ENCODE measurements around the gene SETBP1.
A peak's percentile ranks its signal among the peaks of the same experiment; 100 is the strongest.

Gene SETBP1

GRCh38 chr18:44998360-44998759 lies 317.7 kb downstream of the SETBP1 start:
- no peak for DNase-seq

DNA sequence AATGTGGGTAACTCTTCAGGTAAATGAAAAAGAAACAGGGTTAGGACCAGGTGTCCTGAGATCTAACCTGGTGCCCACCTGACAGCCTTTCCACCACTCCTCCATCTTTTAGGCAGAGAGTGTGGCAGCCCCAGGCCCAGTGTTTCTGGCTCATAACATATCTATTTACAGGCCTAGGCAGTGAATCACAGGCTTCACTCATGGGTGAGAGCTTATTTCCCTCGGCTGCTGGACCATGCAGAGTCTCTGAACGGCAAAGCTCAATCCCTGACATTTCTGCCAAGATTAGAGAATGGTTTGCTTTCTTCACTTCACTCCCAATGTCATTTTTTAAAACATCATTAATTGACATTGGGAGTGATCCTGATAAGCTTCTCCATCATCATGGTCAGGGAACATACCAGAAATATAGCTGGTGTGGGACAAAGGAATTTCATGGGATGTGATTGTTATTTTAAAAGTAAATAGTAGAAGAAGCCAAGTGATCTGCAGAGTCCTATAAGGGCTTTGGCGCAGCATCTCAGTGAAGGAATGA lies 323.9 kb downstream of the SETBP1 start:
- DNase-seq = no peak

DNA sequence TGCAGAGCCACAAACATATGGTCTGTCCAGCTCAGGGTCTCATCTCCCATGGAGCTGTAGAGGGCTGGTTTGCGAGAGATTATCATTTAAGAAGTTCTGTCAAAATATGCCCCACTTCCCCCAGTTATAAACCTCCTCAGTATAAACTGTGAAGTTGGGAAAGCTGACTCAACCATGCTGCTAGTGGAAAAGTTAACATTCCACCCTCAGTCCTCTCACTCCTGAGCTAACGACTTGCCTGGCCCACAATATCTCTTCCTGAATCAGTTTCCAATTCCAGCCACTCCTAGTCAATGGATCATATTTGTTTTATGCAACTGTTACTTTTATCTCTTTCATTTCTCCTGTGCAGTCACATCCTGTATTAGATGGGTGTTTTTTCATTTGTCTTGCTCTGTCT lies 326.2 kb downstream of the SETBP1 start:
- no peak for DNase-seq

DNA sequence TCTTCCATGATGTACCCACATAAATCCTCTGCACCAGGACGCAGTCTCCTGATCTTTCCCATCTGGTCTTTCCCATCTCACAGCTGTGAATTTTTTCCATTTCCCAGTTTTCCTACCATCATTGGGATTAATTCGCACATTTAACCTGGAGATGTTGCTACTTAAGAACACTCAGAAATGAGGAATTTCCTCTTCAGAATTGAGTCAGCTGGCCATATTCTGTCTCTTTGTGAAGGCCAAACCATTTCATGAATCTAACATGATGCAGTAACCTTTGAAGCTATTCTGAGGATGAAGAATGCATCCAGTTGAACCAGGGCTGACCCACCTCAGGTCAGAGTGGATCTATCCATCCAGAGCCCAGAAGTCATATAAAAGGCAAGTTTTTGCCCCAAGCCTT lies 326.8 kb downstream of the SETBP1 start:
- DNase-seq = no peak

DNA sequence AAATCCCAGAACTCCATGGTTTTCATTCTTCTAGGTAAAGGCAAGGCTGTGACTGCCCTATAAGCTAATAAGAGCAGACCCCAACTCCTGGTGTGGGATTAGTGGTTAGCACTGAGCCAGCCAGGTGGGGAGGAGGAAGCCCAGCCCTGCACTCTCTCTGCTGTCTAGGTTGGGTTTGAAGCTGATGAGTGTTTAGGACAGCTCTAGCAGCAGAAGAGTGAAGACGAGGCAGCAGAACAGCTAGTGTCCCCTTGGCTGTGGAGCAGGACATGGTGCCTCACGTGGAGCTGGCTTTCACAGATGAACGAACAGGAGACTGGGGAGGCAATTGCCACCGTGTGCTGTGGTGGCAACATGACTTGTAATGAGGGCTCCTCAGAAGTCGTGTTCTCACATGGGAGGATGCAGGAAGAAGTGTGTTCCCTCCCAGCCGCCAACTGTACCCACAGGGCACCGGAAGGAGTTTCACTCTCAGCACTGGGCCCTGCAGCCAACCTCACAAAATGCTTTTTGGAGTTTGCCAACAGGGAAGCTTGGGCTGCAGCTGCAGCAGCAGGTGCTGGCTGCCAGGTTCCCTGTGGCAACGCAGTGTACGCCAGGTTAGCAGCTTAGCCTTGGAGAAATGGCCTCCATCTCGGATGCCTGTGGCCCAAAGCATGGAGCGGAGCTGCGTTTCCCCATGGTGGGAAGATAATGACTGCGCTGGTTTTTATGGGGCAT lies 328.2 kb downstream of the SETBP1 start:
- DNase-seq = no peak

DNA sequence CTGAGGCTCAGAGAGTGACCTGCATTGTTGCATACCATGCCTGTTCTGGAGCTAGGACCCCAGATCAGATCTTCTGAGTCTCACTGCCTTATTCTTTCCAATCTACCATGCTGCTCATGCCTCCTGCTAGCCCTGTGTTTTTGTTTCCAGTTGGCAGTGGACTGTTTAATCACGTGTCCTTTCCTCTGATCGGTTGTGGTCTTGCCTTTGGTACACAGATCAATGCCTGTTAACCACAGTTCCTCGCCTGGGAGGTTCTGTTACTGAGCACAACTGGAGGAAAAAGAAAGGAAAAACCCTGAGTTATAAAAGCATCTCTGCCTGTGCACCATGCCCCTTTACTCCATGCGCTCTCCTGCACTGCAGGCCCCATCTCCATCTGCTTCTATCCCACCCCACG lies 329.1 kb downstream of the SETBP1 start:
- DNase-seq = no peak

DNA sequence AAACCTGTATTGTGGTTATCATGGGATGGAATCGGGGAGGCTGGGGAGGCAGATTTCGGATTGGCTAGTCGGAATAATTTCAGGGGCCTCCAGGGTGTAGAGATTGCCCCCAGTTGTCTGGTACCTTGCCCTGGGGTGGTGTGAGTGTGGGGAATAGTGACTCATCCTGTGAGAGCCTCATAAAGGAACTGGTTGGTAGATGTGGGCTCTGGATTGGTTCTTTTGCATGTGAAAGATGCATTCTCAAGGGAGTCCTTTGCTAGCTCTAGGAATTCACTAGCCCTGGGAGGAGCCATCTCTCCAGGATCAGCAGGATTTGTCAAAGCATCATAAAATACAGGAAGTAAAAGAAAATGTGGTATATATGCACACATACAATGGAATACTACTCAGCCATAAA lies 331.6 kb downstream of the SETBP1 start:
- DNase-seq = no peak

- DNase-seq = no peak
These were observed 333.4 kb downstream of the SETBP1 start for GRCh38 chr18:45014047-45014501.

GRCh38 chr18:45015788-45016128 lies 335.1 kb downstream of the SETBP1 start:
- DNase-seq = no peak

GRCh38 chr18:45019469-45019868 lies 338.8 kb downstream of the SETBP1 start:
- no peak for DNase-seq

GRCh38 chr18:45023519-45023918 lies 342.8 kb downstream of the SETBP1 start:
- DNase-seq = no peak

DNA sequence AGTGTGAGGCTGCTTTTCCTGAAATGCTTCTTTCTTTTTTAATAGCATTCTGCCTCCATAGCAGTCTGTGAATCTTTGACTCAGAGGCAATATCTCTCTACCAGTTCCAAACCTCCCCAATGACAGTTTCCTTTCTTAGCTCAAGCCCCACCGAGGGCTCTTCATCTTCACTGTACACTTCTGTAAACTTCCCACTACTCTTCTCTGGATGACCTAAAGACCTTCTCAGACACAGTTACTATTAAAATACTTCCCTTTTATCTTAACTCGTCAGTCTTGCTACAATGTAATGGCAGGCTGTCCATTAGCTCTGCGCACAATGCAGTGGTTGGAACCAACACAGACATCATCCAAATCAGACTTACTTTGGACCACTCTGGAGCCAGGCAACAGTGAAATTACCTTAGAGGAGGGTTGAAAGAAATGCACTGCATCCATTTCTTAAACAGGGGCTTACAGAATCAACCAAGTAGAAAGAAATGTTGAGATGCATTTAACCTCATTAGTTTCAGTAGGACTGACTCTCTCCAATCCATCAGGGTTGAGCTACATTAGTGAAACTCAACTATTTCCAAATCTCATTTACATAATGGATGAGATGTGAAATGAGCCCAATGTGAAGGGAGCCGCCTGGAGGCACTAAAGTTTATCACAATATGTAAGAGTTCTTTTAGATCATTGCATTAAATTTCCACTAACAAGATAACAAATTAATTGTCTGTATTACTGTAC lies 343.8 kb downstream of the SETBP1 start:
- no peak for DNase-seq

- DNase-seq = no peak
These were observed 344.4 kb downstream of the SETBP1 start for GRCh38 chr18:45025089-45025450.

DNA sequence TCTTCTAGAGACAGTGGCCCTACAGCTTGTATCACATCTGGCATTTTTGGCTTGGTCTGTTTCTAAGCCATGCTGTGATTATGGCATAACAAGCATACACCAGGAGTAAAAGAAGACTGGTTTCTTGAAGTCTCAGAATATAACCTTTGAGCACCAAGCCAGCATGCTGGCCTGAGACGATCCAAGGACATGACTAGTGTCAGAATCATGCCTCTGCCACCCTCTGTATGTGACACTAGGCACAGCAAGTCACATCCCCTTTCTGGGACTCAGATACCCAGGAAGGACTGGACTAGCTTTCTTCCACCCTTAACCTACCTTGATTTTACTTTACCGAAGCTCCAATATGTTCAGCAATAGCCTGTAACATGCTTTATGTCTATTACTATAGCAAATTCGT lies 345.5 kb downstream of the SETBP1 start:
- peak in 1 of 2 experiments; percentile 3 for DNase-seq

- no peak for DNase-seq
These were observed 353.5 kb downstream of the SETBP1 start for GRCh38 chr18:45034179-45034578.

DNA sequence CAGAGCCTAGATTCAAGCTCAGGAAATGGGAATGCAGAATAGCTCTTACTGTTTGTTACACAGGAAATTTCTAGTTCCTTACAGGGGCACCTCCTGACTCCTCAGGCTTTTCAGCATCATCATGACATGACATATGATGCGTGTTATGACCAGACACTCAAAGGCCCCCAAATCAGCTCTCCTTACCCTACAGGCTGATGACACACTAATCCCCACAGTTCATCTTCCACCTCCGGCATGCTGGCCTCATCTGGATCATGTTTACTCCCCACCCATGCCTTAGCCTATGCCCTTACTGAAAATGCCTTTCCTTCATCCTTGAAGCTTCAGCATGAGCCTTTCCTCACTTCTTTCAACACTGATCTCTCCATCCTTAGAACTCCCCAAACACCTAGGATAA lies 356.9 kb downstream of the SETBP1 start:
- DNase-seq = no peak

GRCh38 chr18:45039376-45039775 lies 358.7 kb downstream of the SETBP1 start:
- DNase-seq = no peak

- no peak for DNase-seq
These were observed 360.2 kb downstream of the SETBP1 start for GRCh38 chr18:45040879-45041278.

DNA sequence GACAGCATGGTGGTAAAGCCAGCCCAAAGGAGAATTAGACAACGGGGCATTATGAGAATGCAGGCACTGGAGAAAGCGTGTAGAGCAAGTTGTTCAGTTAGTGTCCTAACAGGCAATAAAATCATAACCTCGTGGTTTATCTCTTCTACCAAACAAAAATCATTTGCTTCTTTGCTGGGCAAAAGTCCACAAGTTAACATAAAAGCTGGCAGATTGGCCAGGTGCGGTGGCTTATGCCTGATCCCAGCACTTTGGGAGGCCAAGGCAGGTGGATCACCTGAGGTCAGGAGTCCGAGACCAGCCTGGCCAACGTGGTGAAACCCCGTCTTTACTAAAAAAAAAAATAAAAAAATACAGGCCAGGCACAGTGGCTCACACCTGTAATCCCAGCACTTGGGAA lies 364.1 kb downstream of the SETBP1 start:
- DNase-seq = no peak

- no peak for DNase-seq
These were observed 365.5 kb downstream of the SETBP1 start for GRCh38 chr18:45046228-45046627.

GRCh38 chr18:45046961-45047360 lies 366.3 kb downstream of the SETBP1 start:
- no peak for DNase-seq

DNA sequence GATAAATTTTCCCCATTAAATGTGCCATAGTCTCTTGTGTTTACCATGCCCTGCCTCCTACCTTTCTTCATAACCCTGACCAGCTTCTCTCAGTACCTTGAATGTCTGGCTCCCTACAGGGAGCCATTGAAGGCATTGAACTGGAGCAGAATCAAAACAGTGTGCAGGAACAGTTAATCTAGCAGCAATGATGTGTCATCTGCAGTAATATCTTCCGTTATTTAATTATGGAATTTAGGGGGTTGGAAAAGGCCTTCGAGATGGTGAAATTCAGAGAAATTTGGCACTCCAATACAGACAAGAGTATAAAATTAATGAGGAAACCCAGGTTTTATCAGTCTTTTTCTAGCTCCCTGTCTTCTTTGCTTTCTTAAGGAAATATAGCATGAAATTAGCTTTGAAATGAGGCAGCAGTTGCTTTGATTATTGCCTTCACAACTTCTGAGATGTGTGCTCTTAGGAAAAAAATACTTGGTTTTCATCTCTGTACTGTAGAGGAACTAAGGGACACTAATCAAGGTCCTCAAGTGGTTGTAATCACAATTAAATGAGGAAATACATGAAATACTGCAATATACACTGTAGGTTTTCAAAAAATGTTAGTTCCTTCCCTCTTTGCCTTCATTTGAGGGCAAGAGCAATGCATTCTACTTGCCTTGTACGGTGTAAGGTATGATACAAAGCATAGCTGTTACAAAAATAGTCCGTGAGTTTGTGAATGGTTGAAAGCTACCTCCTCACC lies 369.1 kb downstream of the SETBP1 start:
- DNase-seq = no peak

- no peak for DNase-seq
These were observed 370.3 kb downstream of the SETBP1 start for GRCh38 chr18:45050712-45051601.

Measured in Kasumi-1 (cell line).